T-helper 2 cell treated with Interferon-gamma antibody and Interleukin-4, amounts not matched to agents 5 μg/mL and 100 μg/mL, for 36 hours (primary cell): ENCODE results near the gene GALNT14.

ENCODE experiments used
- DNase-seq: peaks from one replicate; pipeline ENCODE4 v3.0.0; 2021; ENCODE audit warnings: low spot score
- H3K27ac Mint-ChIP-seq: one replicate; pipeline ENCODE4 v1.8.0; 2021; ENCODE audit warnings: mild to moderate bottlenecking, mixed read lengths
- H3K27me3 Mint-ChIP-seq: one replicate; pipeline ENCODE4 v1.8.0; 2021; ENCODE audit warnings: low read depth, mixed read lengths
- H3K36me3 Mint-ChIP-seq: one replicate; pipeline ENCODE4 v1.8.0; 2021; ENCODE audit warnings: low read depth, mixed read lengths
- H3K4me1 Mint-ChIP-seq: one replicate; pipeline ENCODE4 v1.8.0; 2021; ENCODE audit warnings: low read depth, mixed read lengths
- H3K4me3 Mint-ChIP-seq: one replicate; pipeline ENCODE4 v1.8.0; 2022; ENCODE audit warnings: mild to moderate bottlenecking, moderate library complexity, mixed read lengths
- H3K9me3 Mint-ChIP-seq: one replicate; pipeline ENCODE4 v1.8.0; 2021; ENCODE audit warnings: mixed read lengths

GALNT14 gene

DNA sequence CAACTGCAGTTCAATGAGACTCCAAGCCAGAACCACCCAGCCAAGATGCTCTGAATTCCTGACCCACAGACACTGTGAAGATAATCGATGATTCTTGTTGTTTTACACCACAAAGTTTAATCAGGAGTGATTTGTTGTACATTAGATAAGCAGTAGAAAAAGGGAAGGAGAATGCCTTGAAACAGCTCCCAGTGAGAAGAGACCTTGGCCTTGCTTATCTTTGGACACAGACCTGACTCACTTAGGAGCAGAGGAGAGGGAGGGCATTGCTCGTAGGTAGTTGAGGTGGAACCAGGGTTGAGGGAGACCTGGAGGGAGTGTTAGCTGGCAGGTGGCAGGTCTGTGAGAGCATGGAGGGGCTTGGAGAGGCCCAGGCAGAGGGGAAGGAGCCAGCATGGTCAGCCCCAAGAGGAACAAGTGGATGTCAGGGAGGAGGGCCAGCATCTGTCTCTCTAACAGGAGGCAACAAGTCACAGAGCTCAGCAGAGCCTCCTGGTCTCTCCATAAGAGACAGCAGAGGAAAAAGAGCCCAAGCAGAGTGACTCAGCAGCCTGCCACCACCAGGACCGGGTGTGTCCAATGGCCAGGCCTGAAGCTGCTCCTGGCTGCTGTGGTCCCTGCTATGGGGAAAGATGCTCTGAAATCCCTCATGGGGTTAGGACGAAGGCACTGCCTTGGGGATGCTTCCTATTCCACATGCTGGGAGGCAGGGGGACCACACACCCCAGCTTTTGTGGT lies 169.4 kb downstream of the GALNT14 start:
- no peaks in the 10 kb centered on the region for H3K4me1 Mint-ChIP-seq
- H3K27me3 Mint-ChIP-seq = no peaks in the 10 kb centered on the region
- H3K9me3 Mint-ChIP-seq = no peaks in the 10 kb centered on the region
- DNase-seq = no peak
- no peak overlapping the region for H3K4me3 Mint-ChIP-seq
- H3K36me3 Mint-ChIP-seq = no peaks in the 10 kb centered on the region
- H3K27ac Mint-ChIP-seq = no peak overlapping the region

- H3K36me3 Mint-ChIP-seq = no peaks in the 10 kb centered on the region
- H3K4me3 Mint-ChIP-seq = no peak overlapping the region
- no peak overlapping the region for H3K27ac Mint-ChIP-seq
- no peaks in the 10 kb centered on the region for H3K4me1 Mint-ChIP-seq
- no peaks in the 10 kb centered on the region for H3K27me3 Mint-ChIP-seq
- no peaks in the 10 kb centered on the region for H3K9me3 Mint-ChIP-seq
- no peak for DNase-seq
These were observed 171.5 kb downstream of the GALNT14 start for GRCh38 chr2:30966786-30967185.

DNA sequence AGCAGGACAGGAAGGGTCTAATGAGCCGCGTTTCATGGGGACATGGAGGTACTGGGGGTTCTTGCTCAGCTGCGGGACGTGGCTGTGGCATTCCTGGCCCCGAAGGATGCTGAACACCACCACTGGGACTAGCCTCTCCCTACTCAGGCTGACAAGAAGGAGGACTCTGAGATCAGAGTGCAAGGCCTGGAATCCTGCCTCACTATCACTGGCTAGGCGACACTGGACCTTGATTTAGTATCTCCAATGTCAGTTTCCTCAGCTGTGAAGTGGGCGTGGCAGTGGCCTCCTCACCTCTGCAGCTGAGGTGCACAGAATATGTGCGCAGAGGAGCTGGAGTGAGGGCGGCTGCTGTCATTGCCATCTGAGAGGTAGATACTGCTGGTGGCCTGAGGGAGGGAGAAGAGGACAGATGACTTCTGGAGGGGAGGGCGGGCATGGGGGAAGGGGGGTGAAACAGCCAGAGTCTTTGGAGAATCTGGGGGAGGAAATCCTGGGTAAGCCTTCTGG lies 173.2 kb downstream of the GALNT14 start:
- Mint-ChIP-seq H3K36me3 (no peaks in the 10 kb centered on the region), H3K4me3 (no peak overlapping the region), H3K4me1 (no peaks in the 10 kb centered on the region), H3K27ac (no peak overlapping the region), H3K9me3 (no peaks in the 10 kb centered on the region), H3K27me3 (no peaks in the 10 kb centered on the region)
- DNase-seq = no peak

- Mint-ChIP-seq H3K27ac (no peak overlapping the region), H3K27me3 (no peaks in the 10 kb centered on the region), H3K36me3 (no peaks in the 10 kb centered on the region), H3K4me1 (no peaks in the 10 kb centered on the region), H3K9me3 (no peaks in the 10 kb centered on the region), H3K4me3 (no peak overlapping the region)
- no peak for DNase-seq
These were observed 173.8 kb downstream of the GALNT14 start for GRCh38 chr2:30964334-30965005.

- no peaks in the 10 kb centered on the region for H3K4me1 Mint-ChIP-seq
- no peak overlapping the region for H3K27ac Mint-ChIP-seq
- no peak overlapping the region for H3K4me3 Mint-ChIP-seq
- no peaks in the 10 kb centered on the region for H3K36me3 Mint-ChIP-seq
- H3K9me3 Mint-ChIP-seq = no peaks in the 10 kb centered on the region
- H3K27me3 Mint-ChIP-seq = peaks cover 2% of the 10 kb centered on the region
- DNase-seq = no peak
These were observed 175.1 kb downstream of the GALNT14 start for GRCh38 chr2:30963184-30963583.

- Mint-ChIP-seq H3K9me3 (no peaks in the 10 kb centered on the region), H3K27me3 (peaks cover 2% of the 10 kb centered on the region), H3K36me3 (no peaks in the 10 kb centered on the region), H3K4me1 (no peaks in the 10 kb centered on the region), H3K27ac (no peak overlapping the region), H3K4me3 (no peak overlapping the region)
- no peak for DNase-seq
These were observed 178.0 kb downstream of the GALNT14 start for GRCh38 chr2:30960213-30960612.

DNA sequence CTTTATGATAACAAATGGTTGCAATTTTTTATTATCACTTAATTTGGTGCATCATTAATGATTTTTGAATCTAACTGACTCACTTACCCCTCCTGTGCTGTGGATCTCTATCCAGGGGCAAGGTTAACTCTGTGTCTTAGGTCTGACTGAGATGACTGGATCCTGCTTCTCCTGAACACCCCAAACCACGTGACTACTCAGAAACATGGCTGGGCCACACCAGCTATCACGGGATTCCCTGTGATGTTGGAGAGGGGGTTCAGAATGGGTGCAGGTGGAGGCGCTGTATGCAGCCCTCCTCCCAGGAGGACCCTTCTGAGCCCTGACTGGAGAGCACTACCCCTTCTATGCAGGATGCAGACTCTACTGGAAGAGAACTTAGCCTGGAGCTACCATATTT lies 178.6 kb downstream of the GALNT14 start:
- H3K9me3 Mint-ChIP-seq = no peaks in the 10 kb centered on the region
- no peaks in the 10 kb centered on the region for H3K36me3 Mint-ChIP-seq
- no peak for DNase-seq
- H3K27ac Mint-ChIP-seq = no peak overlapping the region
- H3K27me3 Mint-ChIP-seq = peaks cover 2% of the 10 kb centered on the region
- H3K4me1 Mint-ChIP-seq = no peaks in the 10 kb centered on the region
- no peak overlapping the region for H3K4me3 Mint-ChIP-seq

- no peaks in the 10 kb centered on the region for H3K9me3 Mint-ChIP-seq
- H3K27me3 Mint-ChIP-seq = peaks cover 2% of the 10 kb centered on the region
- no peaks in the 10 kb centered on the region for H3K4me1 Mint-ChIP-seq
- H3K27ac Mint-ChIP-seq = no peak overlapping the region
- no peak overlapping the region for H3K4me3 Mint-ChIP-seq
- no peak for DNase-seq
- H3K36me3 Mint-ChIP-seq = no peaks in the 10 kb centered on the region
These were observed 179.3 kb downstream of the GALNT14 start for GRCh38 chr2:30958918-30959265.

DNA sequence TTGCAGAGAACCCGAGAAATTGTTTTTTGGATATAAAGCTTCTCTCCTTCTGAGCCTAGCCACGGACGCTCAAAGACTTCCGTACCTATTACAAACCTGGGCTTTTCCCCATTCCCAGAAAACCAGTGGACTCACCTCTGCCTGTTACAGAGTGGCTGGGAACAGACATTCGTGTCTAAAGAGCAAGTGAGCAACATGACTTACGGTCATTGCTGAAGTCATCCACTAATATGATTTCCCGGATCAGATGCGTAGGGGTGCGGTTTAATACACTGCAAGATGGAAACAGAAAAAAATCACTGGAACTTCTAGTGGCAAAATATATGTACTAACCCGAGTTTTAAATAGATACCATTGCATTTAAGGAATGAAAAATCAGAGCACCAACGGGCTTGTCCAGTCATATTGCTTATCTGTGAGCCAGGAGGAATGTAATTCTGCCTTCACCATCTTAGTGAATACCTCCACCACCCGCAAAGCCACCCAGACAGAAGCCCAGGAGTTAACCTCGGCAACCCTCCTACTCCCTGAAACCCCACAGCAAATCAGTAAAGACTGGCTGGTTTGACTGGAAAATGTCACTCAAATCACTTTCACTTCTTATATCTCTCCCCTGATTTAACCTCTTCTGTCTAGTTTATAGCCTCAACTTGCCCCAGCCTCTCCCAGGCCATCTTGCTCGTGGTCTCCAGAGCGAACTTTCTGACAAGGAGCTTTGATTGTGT lies 179.9 kb downstream of the GALNT14 start:
- H3K27me3 Mint-ChIP-seq = peaks cover 2% of the 10 kb centered on the region
- H3K4me3 Mint-ChIP-seq = no peak overlapping the region
- no peaks in the 10 kb centered on the region for H3K4me1 Mint-ChIP-seq
- no peaks in the 10 kb centered on the region for H3K9me3 Mint-ChIP-seq
- H3K36me3 Mint-ChIP-seq = no peaks in the 10 kb centered on the region
- no peak overlapping the region for H3K27ac Mint-ChIP-seq
- DNase-seq = no peak

GRCh38 chr2:30957591-30957990 lies 180.6 kb downstream of the GALNT14 start:
- DNase-seq = no peak
- Mint-ChIP-seq H3K4me1 (no peaks in the 10 kb centered on the region), H3K27ac (no peak overlapping the region), H3K36me3 (no peaks in the 10 kb centered on the region), H3K4me3 (no peak overlapping the region), H3K27me3 (peaks cover 2% of the 10 kb centered on the region), H3K9me3 (no peaks in the 10 kb centered on the region)

DNA sequence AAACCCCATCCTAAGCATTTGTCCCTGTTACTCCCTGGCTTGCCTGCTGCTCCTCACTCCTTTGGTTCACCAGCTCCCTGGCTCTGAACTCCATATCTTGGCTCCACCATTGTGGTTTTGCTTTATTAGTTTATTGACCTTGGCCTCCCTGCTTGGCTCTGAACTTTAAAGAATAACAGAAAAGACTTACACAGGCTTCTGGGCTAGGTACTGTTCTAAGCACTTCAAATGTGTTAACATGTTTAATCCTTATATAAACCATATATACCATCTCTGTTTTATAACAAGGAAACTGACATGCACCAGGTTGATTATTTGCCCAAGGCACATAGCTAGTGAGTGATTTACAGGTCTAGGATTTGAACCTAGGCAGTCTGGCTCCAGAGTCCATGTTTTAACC lies 181.2 kb downstream of the GALNT14 start:
- Mint-ChIP-seq H3K4me1 (no peaks in the 10 kb centered on the region), H3K36me3 (no peaks in the 10 kb centered on the region), H3K27ac (no peak overlapping the region), H3K9me3 (no peaks in the 10 kb centered on the region), H3K27me3 (peaks cover 2% of the 10 kb centered on the region), H3K4me3 (no peak overlapping the region)
- no peak for DNase-seq

DNA sequence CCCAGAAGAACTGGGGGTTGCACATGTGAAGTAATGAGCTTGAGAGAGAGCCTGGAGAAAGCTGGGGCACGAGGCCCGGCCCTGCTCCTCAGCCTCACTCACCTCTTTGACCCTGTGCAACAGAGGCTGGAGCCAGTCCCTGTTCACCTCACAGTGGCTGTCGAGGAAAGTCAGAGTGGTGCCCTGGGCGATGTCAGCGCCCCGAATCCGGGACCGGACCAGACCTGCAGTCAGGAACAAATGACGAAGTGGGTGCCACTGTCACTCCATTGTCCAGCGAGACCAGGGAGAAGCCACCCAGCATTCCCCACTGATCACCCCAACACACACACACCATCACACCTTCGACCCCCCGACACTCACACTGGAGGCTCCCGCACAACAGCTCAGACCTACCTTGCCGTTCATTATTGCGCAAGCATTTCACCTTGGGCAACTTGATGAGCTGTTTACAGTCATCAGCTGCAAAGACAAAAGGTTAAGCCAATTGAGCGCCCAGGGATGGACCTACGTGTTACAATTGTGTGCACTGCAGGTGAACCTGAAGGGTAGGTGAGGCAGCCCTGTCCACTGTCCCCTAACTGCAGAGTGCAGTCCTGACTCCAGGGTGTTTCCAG lies 182.6 kb downstream of the GALNT14 start:
- Mint-ChIP-seq H3K27me3 (peaks cover 2% of the 10 kb centered on the region), H3K4me1 (no peaks in the 10 kb centered on the region), H3K4me3 (no peak overlapping the region), H3K9me3 (no peaks in the 10 kb centered on the region), H3K36me3 (no peaks in the 10 kb centered on the region), H3K27ac (no peak overlapping the region)
- DNase-seq = no peak

DNA sequence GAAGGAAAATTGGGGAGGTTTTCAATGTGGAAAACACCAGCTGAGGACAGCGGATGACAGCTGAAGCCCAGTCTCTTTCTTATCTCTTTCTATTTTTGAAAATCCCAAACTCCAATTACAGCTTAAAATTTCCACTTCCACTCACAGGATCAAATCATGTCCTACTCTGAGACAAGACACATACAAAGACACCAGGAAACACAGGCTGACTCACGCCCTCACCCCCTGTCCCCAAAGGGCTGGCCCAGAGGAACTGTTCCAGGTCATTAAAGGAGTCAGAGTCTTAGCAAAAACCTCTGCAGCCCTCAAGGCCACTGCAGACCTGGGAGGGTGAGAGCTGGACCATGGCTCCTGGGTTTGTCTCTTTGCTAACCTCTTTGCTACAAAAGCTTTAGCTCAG lies 187.9 kb downstream of the GALNT14 start:
- H3K4me3 Mint-ChIP-seq = no peak overlapping the region
- no peak overlapping the region for H3K27ac Mint-ChIP-seq
- H3K27me3 Mint-ChIP-seq = no peaks in the 10 kb centered on the region
- DNase-seq = no peak
- no peaks in the 10 kb centered on the region for H3K36me3 Mint-ChIP-seq
- H3K9me3 Mint-ChIP-seq = no peaks in the 10 kb centered on the region
- H3K4me1 Mint-ChIP-seq = no peaks in the 10 kb centered on the region

- H3K27ac Mint-ChIP-seq = no peak overlapping the region
- H3K36me3 Mint-ChIP-seq = no peaks in the 10 kb centered on the region
- no peak overlapping the region for H3K4me3 Mint-ChIP-seq
- no peak for DNase-seq
- no peaks in the 10 kb centered on the region for H3K9me3 Mint-ChIP-seq
- H3K4me1 Mint-ChIP-seq = no peaks in the 10 kb centered on the region
- no peaks in the 10 kb centered on the region for H3K27me3 Mint-ChIP-seq
These were observed 188.8 kb downstream of the GALNT14 start for GRCh38 chr2:30949435-30949834.
